Gastroesophageal sphincter (tissue), 3 donors: ENCODE results near the gene LMTK3.

ENCODE experiments used
- CTCF ChIP-seq, 4 experiments: fragments of 200-600 bp in 2 of 4; fragments of 450-650 bp in 2 of 4; sonication (generic) in 1 of 4; IDR thresholded peaks; one replicate each; pipeline ENCODE4 v1.5.1; 2017 to 2019; ENCODE audit warnings: antibody characterized with exemption in 4 of 4, mild to moderate bottlenecking in 2 of 4, moderate library complexity in 2 of 4
- EP300 ChIP-seq: sonication (generic); formaldehyde crosslinking; IDR thresholded peaks from one replicate; pipeline ENCODE4 v1.6.1; 2017; ENCODE audit warnings: antibody characterized with exemption, mild to moderate bottlenecking
- POLR2A ChIP-seq, 2 donors: fragments of 450-650 bp; IDR thresholded peaks; one replicate each; pipeline ENCODE4 v1.6.1; 2017; ENCODE audit warnings: antibody characterized with exemption in 2 of 2, mild to moderate bottlenecking in 2 of 2, moderate library complexity in 1 of 2
- POLR2AphosphoS5 ChIP-seq: sonication (generic); formaldehyde crosslinking; IDR thresholded peaks from one replicate; pipeline ENCODE4 v1.6.1; 2017; ENCODE audit warnings: antibody characterized with exemption

DNA sequence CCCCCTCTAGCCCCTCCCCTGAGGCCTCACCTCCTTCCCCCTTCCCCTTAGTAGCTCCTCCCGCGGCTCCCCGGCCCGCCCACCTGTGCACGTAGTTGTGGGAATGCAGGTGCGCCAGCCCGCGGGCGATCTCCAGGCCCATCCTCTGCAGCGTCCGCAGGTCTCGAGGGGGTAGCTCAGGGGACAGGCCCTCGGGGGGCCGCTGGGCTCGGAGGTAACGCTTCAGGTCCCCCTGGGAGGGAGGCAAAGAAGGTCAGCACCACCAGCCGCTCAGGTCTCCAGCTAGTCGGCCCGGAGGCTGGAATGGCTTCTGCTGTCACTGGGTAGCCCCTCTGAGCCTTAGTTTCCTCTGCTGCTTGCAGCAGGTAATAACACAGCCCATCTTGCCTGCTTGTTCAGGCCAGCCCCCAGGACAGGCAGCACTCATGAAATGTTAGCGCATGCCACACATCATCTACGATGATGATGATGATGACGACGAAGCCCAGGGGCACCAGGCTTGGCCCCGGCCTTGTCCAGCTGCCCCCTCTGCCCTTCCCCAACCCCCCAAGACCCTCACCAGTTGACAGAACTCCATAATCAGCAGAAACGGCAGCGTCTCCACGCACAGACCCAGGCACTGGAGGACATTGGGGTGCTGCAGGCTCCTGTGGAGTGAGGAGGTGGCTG is 9.2 kb downstream of the LMTK3 start:
- TF ChIP-seq CTCF (IDR thresholded peaks at IDR 0.05) (no peak), POLR2A (IDR thresholded peaks at IDR 0.05) (no peak), POLR2AphosphoS5 (no peak), EP300 (no peak)
